ENCODE measurements around the gene CSDE1. TPM values are rescaled to one million over a fixed set of nuclear protein-coding genes. Genes with fewer than 3 reads are reported as not detected.

The CSDE1 gene
- total RNA-seq, 2 experiments from 2014 or later = 496 to 514 TPM

- Mint-ChIP-seq H3K36me3 (ENCODE audit: low read depth) (no peaks in the 10 kb centered on the region), H3K27me3 (peaks cover 7% of the 10 kb centered on the region), H3K4me1 (ENCODE audit: low read depth) (peaks cover 10% of the 10 kb centered on the region), H3K27ac (no peak overlapping the region), H3K9me3 (no peaks in the 10 kb centered on the region), H3K4me3 (no peak overlapping the region)
- no peak for TF ChIP-seq CTCF (IDR thresholded peaks at IDR 0.05)
- DNase-seq = no peak
- ATAC-seq = no peak
- ChIA-PET CTCF (interaction anchor here (1.3 to 3.2 kb wide), 2 partner anchors 28 to 320 kb away, joined by 4 to 17 read pairs; partner anchors contain the start of gene AMPD1), POLR2A (no interaction called here)
- intact Hi-C loops (cut with micrococcal nuclease) = no loop called here
These were observed 90.8 kb downstream of the CSDE1 start for GRCh38 chr1:114666954-114667353.

Other genes with a start within 250 kb of the CSDE1 start
- 10 to 100 TPM; 34.2 to 35.6 TPM for gene TRIM33, start 246.8 kb downstream of the CSDE1 start, total RNA-seq
- 10 to 100 TPM; 42.4 to 46.4 TPM for gene BCAS2, start 176.4 kb downstream of the CSDE1 start, total RNA-seq
- 1 to 10 TPM in 1 of 2 experiments, under 1 TPM in 1; 0.99 to 1.5 TPM for gene DENND2C, start 87.9 kb downstream of the CSDE1 start, total RNA-seq
- gene AMPD1, start 62.4 kb downstream of the CSDE1 start, total RNA-seq = not detected
- gene NRAS, start 41.2 kb downstream of the CSDE1 start, total RNA-seq = 10 to 100 TPM; 49.1 to 49.9 TPM
- gene SIKE1, start 22.7 kb upstream of the CSDE1 start, total RNA-seq = 10 to 100 TPM; 68.1 to 68.7 TPM
- not detected for gene SYCP1, start 96.9 kb upstream of the CSDE1 start, total RNA-seq

Data from activated CD8-positive, alpha-beta T cell treated with anti-CD3 and anti-CD28 coated beads for 36 hours (primary cell).